ACC112 (cell line): ENCODE results near the gene SPATA13.

Experiments
- H2AFZ ChIP-seq: fragments of 200-600 bp; sonication (generic); one replicate; pipeline ENCODE4 v1.6.0; 2017; ENCODE audit warnings: antibody characterized with exemption, low read length; ENCODE audit not compliant: unreplicated experiment
- H3K27ac ChIP-seq: fragments of 200-600 bp; sonication (generic); 2 replicates; pipeline ENCODE4 v1.5.1; 2014; ENCODE audit warnings: low read depth, mild to moderate bottlenecking, antibody characterized with exemption, low read length, moderate library complexity
- H3K27me3 ChIP-seq: fragments of 200-600 bp; sonication (generic); 2 replicates; pipeline ENCODE4 v1.6.1; 2014; ENCODE audit warnings: mild to moderate bottlenecking, antibody characterized with exemption, low read length, moderate library complexity, mixed read lengths; ENCODE audit not compliant: insufficient read depth
- H3K36me3 ChIP-seq: fragments of 200-600 bp; sonication (generic); 2 replicates; pipeline ENCODE4 v1.6.1; 2016; ENCODE audit warnings: mild to moderate bottlenecking, antibody characterized with exemption, low read length, moderate library complexity, mixed read lengths; ENCODE audit not compliant: insufficient read depth
- H3K4me1 ChIP-seq: fragments of 200-600 bp; sonication (generic); one replicate; pipeline ENCODE4 v1.6.1; 2016; ENCODE audit warnings: low read length, mixed read lengths; ENCODE audit not compliant: insufficient read depth, unreplicated experiment, control insufficient read depth
- H3K4me3 ChIP-seq: fragments of 200-600 bp; sonication (generic); 2 replicates; pipeline ENCODE4 v1.5.1; 2014; ENCODE audit warnings: mild to moderate bottlenecking, low read depth, low read length
- H3K79me2 ChIP-seq: fragments of 200-600 bp; sonication (generic); one replicate; pipeline ENCODE4 v1.6.0; 2016; ENCODE audit warnings: low read length; ENCODE audit not compliant: control insufficient read depth, unreplicated experiment, insufficient read depth

Gene SPATA13

GRCh38 chr13:24141333-24141910 is 19.1 kb upstream of the SPATA13 start:
- Histone ChIP-seq H3K27ac (no peak overlapping the region), H3K4me3 (no peak overlapping the region), H3K36me3 (no peaks in the 10 kb centered on the region), H3K79me2 (no peaks in the 10 kb centered on the region), H3K4me1 (no peaks in the 10 kb centered on the region), H2AFZ (no peak overlapping the region), H3K27me3 (no peaks in the 10 kb centered on the region)

GRCh38 chr13:24142453-24142852 is 18.1 kb upstream of the SPATA13 start:
- H3K36me3 ChIP-seq: no peaks in the 10 kb centered on the region
- no peaks in the 10 kb centered on the region for H3K4me1 ChIP-seq
- H2AFZ ChIP-seq: no peak overlapping the region
- H3K27ac ChIP-seq: no peak overlapping the region
- no peaks in the 10 kb centered on the region for H3K27me3 ChIP-seq
- no peaks in the 10 kb centered on the region for H3K79me2 ChIP-seq
- H3K4me3 ChIP-seq: no peak overlapping the region

GRCh38 chr13:24142886-24143285 is 17.6 kb upstream of the SPATA13 start:
- no peaks in the 10 kb centered on the region for H3K27me3 ChIP-seq
- H3K4me1 ChIP-seq: peaks cover under 1% of the 10 kb centered on the region
- H2AFZ ChIP-seq: no peak overlapping the region
- H3K27ac ChIP-seq: no peak overlapping the region
- H3K4me3 ChIP-seq: no peak overlapping the region
- no peaks in the 10 kb centered on the region for H3K36me3 ChIP-seq
- H3K79me2 ChIP-seq: no peaks in the 10 kb centered on the region

- Histone ChIP-seq H3K79me2 (no peaks in the 10 kb centered on the region), H3K27me3 (no peaks in the 10 kb centered on the region), H3K36me3 (no peaks in the 10 kb centered on the region), H3K4me1 (peaks cover 18% of the 10 kb centered on the region), H2AFZ (no peak overlapping the region), H3K4me3 (no peak overlapping the region), H3K27ac (no peak overlapping the region)
Observed at GRCh38 chr13:24145240-24145639, 15.3 kb upstream of the SPATA13 start.

- Histone ChIP-seq H3K27ac (no peak overlapping the region), H3K27me3 (no peaks in the 10 kb centered on the region), H3K36me3 (no peaks in the 10 kb centered on the region), H3K79me2 (no peaks in the 10 kb centered on the region), H2AFZ (no peak overlapping the region), H3K4me1 (peaks cover 18% of the 10 kb centered on the region), H3K4me3 (no peak overlapping the region)
Observed at GRCh38 chr13:24145674-24146073, 14.8 kb upstream of the SPATA13 start.

GRCh38 chr13:24146961-24147569 is 13.5 kb upstream of the SPATA13 start:
- H3K36me3 ChIP-seq: no peaks in the 10 kb centered on the region
- no peak overlapping the region for H3K27ac ChIP-seq
- no peak overlapping the region for H3K4me3 ChIP-seq
- no peaks in the 10 kb centered on the region for H3K79me2 ChIP-seq
- H3K27me3 ChIP-seq: no peaks in the 10 kb centered on the region
- peaks cover 18% of the 10 kb centered on the region for H3K4me1 ChIP-seq
- H2AFZ ChIP-seq: no peak overlapping the region

GRCh38 chr13:24147570-24147963 is 13.0 kb upstream of the SPATA13 start:
- Histone ChIP-seq H3K79me2 (no peaks in the 10 kb centered on the region), H3K27me3 (no peaks in the 10 kb centered on the region), H3K4me1 (peaks cover 18% of the 10 kb centered on the region), H2AFZ (no peak overlapping the region), H3K36me3 (no peaks in the 10 kb centered on the region), H3K27ac (no peak overlapping the region), H3K4me3 (no peak overlapping the region)

- H3K36me3 ChIP-seq: no peaks in the 10 kb centered on the region
- no peaks in the 10 kb centered on the region for H3K27me3 ChIP-seq
- peaks cover 18% of the 10 kb centered on the region for H3K4me1 ChIP-seq
- peak overlapping the region; percentile 28; the same call in 1 of the 2 replicates for H3K4me3 ChIP-seq
- H3K79me2 ChIP-seq: no peaks in the 10 kb centered on the region
- peak overlapping the region; percentile 83 for H3K27ac ChIP-seq
- peak overlapping the region; percentile 55 for H2AFZ ChIP-seq
Observed at GRCh38 chr13:24148414-24149235, 11.9 kb upstream of the SPATA13 start.

GRCh38 chr13:24149246-24150032 is 11.1 kb upstream of the SPATA13 start:
- Histone ChIP-seq H3K27ac (peak overlapping the region; percentile 83), H3K27me3 (no peaks in the 10 kb centered on the region), H3K79me2 (no peaks in the 10 kb centered on the region), H3K4me3 (peak overlapping the region; percentile 28; the same call in 1 of the 2 replicates), H2AFZ (peak overlapping the region; percentile 55), H3K4me1 (peaks cover 18% of the 10 kb centered on the region), H3K36me3 (no peaks in the 10 kb centered on the region)

- no peak overlapping the region for H3K4me3 ChIP-seq
- H3K4me1 ChIP-seq: peaks cover 18% of the 10 kb centered on the region
- no peak overlapping the region for H2AFZ ChIP-seq
- no peaks in the 10 kb centered on the region for H3K79me2 ChIP-seq
- no peak overlapping the region for H3K27ac ChIP-seq
- no peaks in the 10 kb centered on the region for H3K27me3 ChIP-seq
- H3K36me3 ChIP-seq: no peaks in the 10 kb centered on the region
Observed at GRCh38 chr13:24150572-24150971, 9.9 kb upstream of the SPATA13 start.
